SU-DHL-6 (cell line): ENCODE measurements around the gene RANBP6.
"Not testable (repeated sequence)": the region's sequence is repeated elsewhere in the genome, so short reads cannot be mapped to it uniquely, and the experiment has no call there.

Experiments used
- CTCF ChIP-seq: fragments of 200-600 bp; sonication (generic); IDR thresholded peaks from one replicate; pipeline ENCODE4 v1.5.1; 2017; ENCODE audit warnings: antibody characterized with exemption, mild to moderate bottlenecking, low read length, moderate library complexity; ENCODE audit not compliant: insufficient read depth, poor library complexity, severe bottlenecking
- EZH2phosphoT487 ChIP-seq: fragments of 200-600 bp; sonication (generic), shearing (Covaris generic); conservative IDR thresholded peaks from 2 replicates; pipeline ENCODE4 v1.6.1; 2018; ENCODE audit warnings: mild to moderate bottlenecking, antibody characterized with exemption, low read length, moderate library complexity, mixed read lengths

DNA sequence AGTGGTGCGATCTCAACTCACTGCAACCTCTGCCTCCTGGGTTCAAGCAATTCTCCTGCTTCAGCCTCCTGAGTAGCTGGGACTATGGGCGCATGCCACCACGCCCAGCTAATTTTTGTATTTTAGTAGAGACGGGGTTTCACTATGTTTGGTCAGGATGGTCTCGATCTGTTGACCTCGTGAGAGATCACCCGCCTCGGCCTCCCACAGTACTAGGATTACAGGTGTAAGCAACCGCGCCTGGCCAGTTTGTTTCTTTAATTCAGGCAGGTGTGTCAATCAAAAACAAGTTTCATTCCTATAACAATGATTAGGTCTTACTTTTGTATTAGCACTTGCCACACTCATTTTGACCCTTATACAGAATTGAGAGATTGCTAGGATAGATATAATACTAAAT lies 1.6 kb upstream of the RANBP6 start:
- not testable (repeated sequence) for TF ChIP-seq CTCF, EZH2phosphoT487
